HCT116 (cell line): ENCODE data around the gene ACTG1.

Experiments used
- CEBPB ChIP-seq: IDR thresholded peaks from 2 replicates; pipeline ENCODE4 v1.6.1; 2012; ENCODE audit warnings: low read depth
- EGR1 ChIP-seq: IDR thresholded peaks from 2 replicates; pipeline ENCODE4 v1.6.1; 2012; ENCODE audit warnings: low read depth
- EZH2 ChIP-seq: fragments of 200-600 bp; sonication (generic); IDR thresholded peaks from 2 replicates; pipeline ENCODE4 v1.6.1; 2017; ENCODE audit warnings: antibody characterized with exemption, mixed run types
- POLR2A ChIP-seq: IDR thresholded peaks from 2 replicates; pipeline ENCODE4 v1.7.0; 2011; ENCODE audit warnings: borderline replicate concordance; ENCODE audit not compliant: insufficient read depth, insufficient read length; ENCODE audit errors: extremely low read depth
- POLR2AphosphoS5 ChIP-seq: IDR thresholded peaks from 2 replicates; pipeline ENCODE4 v1.6.1; 2011; ENCODE audit warnings: mild to moderate bottlenecking, low read depth, low read length, moderate library complexity
- RAD21 ChIP-seq: IDR thresholded peaks from 2 replicates; pipeline ENCODE4 v1.6.1; 2012; ENCODE audit warnings: low read depth, mild to moderate bottlenecking
- SP1 ChIP-seq: IDR thresholded peaks from 2 replicates; pipeline ENCODE4 v1.6.1; 2012; ENCODE audit warnings: low read depth
- ZNF274 ChIP-seq: fragments of 200-500 bp; sonication (Bioruptor generic); IDR thresholded peaks from 2 replicates; pipeline ENCODE4 v1.6.1; 2014; ENCODE audit warnings: mild to moderate bottlenecking, low read depth, low read length, inconsistent platforms
- TF ChIP-seq, protein P1 (sequence below), 3 experiments: fragments of 200-600 bp in 1 of 3; sonication (generic) in 1 of 3; IDR thresholded peaks in 2 of 3; conservative IDR thresholded peaks in 1 of 3; 2 replicates each; pipeline ENCODE4 v1.5.1; 2012 to 2017; ENCODE audit warnings: low read depth in 2 of 3, low read length in 2 of 3, antibody characterized with exemption in 1 of 3, borderline replicate concordance in 1 of 3, control low read depth in 1 of 3, mild to moderate bottlenecking in 1 of 3, mixed read lengths in 1 of 3, mixed run types in 1 of 3, moderate library complexity in 1 of 3; ENCODE audit not compliant: insufficient read depth in 1 of 3
- TF ChIP-seq, protein P2 (sequence below): IDR thresholded peaks from 2 replicates; pipeline ENCODE4 v1.6.1; 2012; ENCODE audit warnings: low read depth

DNA sequence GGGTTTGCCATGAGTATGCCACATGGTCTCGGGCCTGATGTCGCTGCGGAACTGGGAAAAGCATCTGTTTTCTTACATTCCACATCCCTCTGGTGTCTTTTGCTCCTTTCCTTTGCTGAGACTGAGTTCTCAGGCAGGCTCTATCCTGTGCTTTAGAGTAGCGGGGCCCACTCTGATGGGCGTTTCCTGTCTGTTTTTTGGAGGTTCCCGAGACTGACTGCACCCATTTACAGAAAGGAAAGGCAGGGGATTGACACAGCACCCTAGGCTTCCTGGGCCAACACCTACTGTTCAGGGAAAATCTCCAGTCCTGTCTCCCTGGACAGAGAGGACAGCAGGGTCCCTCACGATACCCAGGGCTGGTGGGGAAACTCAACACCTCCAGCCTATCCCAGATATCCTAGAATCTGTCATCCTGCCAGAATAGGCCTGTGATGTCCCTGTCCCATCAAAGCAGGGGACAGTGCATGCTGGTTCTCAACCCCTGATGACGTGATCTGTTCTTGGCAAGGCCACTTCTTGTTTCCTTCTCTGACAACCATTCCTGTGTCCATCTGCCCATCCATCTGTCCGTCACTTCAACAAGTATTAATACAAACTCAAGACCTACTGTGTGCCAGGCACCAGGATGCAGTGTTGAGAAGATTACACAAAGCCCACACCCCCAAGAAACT, 42.2 kb downstream of the ACTG1 start:
- TF ChIP-seq ZNF274, result no peak
- TF ChIP-seq, protein P1, sequence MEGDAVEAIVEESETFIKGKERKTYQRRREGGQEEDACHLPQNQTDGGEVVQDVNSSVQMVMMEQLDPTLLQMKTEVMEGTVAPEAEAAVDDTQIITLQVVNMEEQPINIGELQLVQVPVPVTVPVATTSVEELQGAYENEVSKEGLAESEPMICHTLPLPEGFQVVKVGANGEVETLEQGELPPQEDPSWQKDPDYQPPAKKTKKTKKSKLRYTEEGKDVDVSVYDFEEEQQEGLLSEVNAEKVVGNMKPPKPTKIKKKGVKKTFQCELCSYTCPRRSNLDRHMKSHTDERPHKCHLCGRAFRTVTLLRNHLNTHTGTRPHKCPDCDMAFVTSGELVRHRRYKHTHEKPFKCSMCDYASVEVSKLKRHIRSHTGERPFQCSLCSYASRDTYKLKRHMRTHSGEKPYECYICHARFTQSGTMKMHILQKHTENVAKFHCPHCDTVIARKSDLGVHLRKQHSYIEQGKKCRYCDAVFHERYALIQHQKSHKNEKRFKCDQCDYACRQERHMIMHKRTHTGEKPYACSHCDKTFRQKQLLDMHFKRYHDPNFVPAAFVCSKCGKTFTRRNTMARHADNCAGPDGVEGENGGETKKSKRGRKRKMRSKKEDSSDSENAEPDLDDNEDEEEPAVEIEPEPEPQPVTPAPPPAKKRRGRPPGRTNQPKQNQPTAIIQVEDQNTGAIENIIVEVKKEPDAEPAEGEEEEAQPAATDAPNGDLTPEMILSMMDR (IDR thresholded peaks at IDR 0.05 in 2 of 3, conservative IDR thresholded peaks at IDR 0.05 in 1 of 3; ENCODE audit: borderline replicate concordance in 1 of 3, insufficient read depth in 1 of 3, low read depth in 2 of 3, low read length in 2 of 3), result no peak
- TF ChIP-seq, protein P2, sequence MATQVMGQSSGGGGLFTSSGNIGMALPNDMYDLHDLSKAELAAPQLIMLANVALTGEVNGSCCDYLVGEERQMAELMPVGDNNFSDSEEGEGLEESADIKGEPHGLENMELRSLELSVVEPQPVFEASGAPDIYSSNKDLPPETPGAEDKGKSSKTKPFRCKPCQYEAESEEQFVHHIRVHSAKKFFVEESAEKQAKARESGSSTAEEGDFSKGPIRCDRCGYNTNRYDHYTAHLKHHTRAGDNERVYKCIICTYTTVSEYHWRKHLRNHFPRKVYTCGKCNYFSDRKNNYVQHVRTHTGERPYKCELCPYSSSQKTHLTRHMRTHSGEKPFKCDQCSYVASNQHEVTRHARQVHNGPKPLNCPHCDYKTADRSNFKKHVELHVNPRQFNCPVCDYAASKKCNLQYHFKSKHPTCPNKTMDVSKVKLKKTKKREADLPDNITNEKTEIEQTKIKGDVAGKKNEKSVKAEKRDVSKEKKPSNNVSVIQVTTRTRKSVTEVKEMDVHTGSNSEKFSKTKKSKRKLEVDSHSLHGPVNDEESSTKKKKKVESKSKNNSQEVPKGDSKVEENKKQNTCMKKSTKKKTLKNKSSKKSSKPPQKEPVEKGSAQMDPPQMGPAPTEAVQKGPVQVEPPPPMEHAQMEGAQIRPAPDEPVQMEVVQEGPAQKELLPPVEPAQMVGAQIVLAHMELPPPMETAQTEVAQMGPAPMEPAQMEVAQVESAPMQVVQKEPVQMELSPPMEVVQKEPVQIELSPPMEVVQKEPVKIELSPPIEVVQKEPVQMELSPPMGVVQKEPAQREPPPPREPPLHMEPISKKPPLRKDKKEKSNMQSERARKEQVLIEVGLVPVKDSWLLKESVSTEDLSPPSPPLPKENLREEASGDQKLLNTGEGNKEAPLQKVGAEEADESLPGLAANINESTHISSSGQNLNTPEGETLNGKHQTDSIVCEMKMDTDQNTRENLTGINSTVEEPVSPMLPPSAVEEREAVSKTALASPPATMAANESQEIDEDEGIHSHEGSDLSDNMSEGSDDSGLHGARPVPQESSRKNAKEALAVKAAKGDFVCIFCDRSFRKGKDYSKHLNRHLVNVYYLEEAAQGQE, result no peak
- no peak for TF ChIP-seq SP1
- TF ChIP-seq EZH2, result no peak
- TF ChIP-seq EGR1, result no peak
- no peak for TF ChIP-seq POLR2A
- no peak for TF ChIP-seq POLR2AphosphoS5
- TF ChIP-seq RAD21, result no peak
- no peak for TF ChIP-seq CEBPB
